Astrocyte (in vitro differentiated cells and primary cell): ENCODE results near the gene ITPR2. TPM values are rescaled to one million over a fixed set of nuclear protein-coding genes. Genes with fewer than 3 reads are reported as not detected.
A peak's percentile ranks its signal among the peaks of the same experiment; 100 is the strongest.

Experiments used
- DNase-seq: peaks from one replicate; pipeline ENCODE4 v3.0.0-alpha.2; 2010; ENCODE audit warnings: low read depth
- FAIRE-seq: peaks from 2 replicates; lab custom pipeline; 2011; peaks lifted over from hg19 to GRCh38; lab: Jason Lieb, UNC
- H2AFZ ChIP-seq: 2 replicates; pipeline ENCODE4 v1.6.0; 2012; ENCODE audit warnings: low read depth, low read length, inconsistent platforms
- H3K27ac ChIP-seq: 2 replicates; pipeline ENCODE4 v1.5.1; 2011; ENCODE audit warnings: low read depth, low read length, inconsistent platforms
- H3K27me3 ChIP-seq: 2 replicates; pipeline ENCODE4 v1.6.0; 2011; ENCODE audit warnings: low read length, inconsistent platforms; ENCODE audit not compliant: insufficient read depth
- H3K36me3 ChIP-seq: 2 replicates; pipeline ENCODE4 v1.5.1; 2011; ENCODE audit warnings: low read length, inconsistent platforms; ENCODE audit not compliant: insufficient read depth
- H3K4me1 ChIP-seq: 2 replicates; pipeline ENCODE4 v1.5.1; 2011; ENCODE audit warnings: low read length, inconsistent platforms; ENCODE audit not compliant: insufficient read depth
- H3K4me2 ChIP-seq: 2 replicates; pipeline ENCODE4 v1.6.0; 2012; ENCODE audit warnings: low read length, inconsistent platforms
- H3K4me3 ChIP-seq: 2 replicates; pipeline ENCODE4 v1.5.1; 2011; ENCODE audit warnings: low read depth, mild to moderate bottlenecking, low read length, inconsistent platforms; ENCODE audit not compliant: insufficient read depth
- H3K79me2 ChIP-seq: 2 replicates; pipeline ENCODE4 v1.6.0; 2012; ENCODE audit warnings: mild to moderate bottlenecking, low read length, inconsistent platforms; ENCODE audit not compliant: insufficient read depth
- H3K9ac ChIP-seq: 2 replicates; pipeline ENCODE4 v1.6.0; 2012; ENCODE audit warnings: mild to moderate bottlenecking, low read length, inconsistent platforms
- H3K9me3 ChIP-seq: 2 replicates; pipeline ENCODE4 v1.5.1; 2012; ENCODE audit warnings: low read depth, mild to moderate bottlenecking, low read length, inconsistent platforms; ENCODE audit not compliant: insufficient read depth
- H4K20me1 ChIP-seq: 2 replicates; pipeline ENCODE4 v1.6.0; 2012; ENCODE audit warnings: low read length, inconsistent platforms; ENCODE audit not compliant: insufficient read depth
- H3K27ac Mint-ChIP-seq: one replicate; pipeline ENCODE4 v1.8.0; 2021; ENCODE audit warnings: mild to moderate bottlenecking, mixed read lengths; ENCODE audit not compliant: unreplicated experiment
- H3K27me3 Mint-ChIP-seq: one replicate; pipeline ENCODE4 v1.8.0; 2021; ENCODE audit warnings: low read depth, mixed read lengths; ENCODE audit not compliant: unreplicated experiment
- H3K36me3 Mint-ChIP-seq: one replicate; pipeline ENCODE4 v1.8.0; 2021; ENCODE audit warnings: low read depth, mixed read lengths; ENCODE audit not compliant: unreplicated experiment
- H3K4me1 Mint-ChIP-seq: one replicate; pipeline ENCODE4 v1.8.0; 2021; ENCODE audit warnings: low read depth, mixed read lengths; ENCODE audit not compliant: unreplicated experiment
- H3K4me3 Mint-ChIP-seq: one replicate; pipeline ENCODE4 v1.8.0; 2021; ENCODE audit warnings: mild to moderate bottlenecking, moderate library complexity, mixed read lengths; ENCODE audit not compliant: unreplicated experiment
- H3K9me3 Mint-ChIP-seq: one replicate; pipeline ENCODE4 v1.8.0; 2021; ENCODE audit warnings: mild to moderate bottlenecking, mixed read lengths; ENCODE audit not compliant: unreplicated experiment
- CTCF ChIP-seq: IDR thresholded peaks from 2 replicates; pipeline ENCODE4 v1.5.1; 2011; ENCODE audit warnings: low read depth, mild to moderate bottlenecking, inconsistent platforms, low read length, moderate library complexity; ENCODE audit not compliant: insufficient read depth
- EZH2 ChIP-seq: IDR thresholded peaks from 2 replicates; pipeline ENCODE4 v1.6.1; 2012; ENCODE audit warnings: mild to moderate bottlenecking, low read length, inconsistent platforms; ENCODE audit not compliant: insufficient read depth
- total RNA-seq: library from RNA; stranded (reverse); gene quantifications from 2 replicates; pipeline ENCODE4 v1.2.1, GENCODE V29; 2021

ITPR2 gene
- total RNA-seq, 1 donor from 2014 or later, result 24.4 TPM

GRCh38 chr12:26727482-26728204 is 105.4 kb downstream of the ITPR2 start:
- H3K36me3 Mint-ChIP-seq, result peaks cover 2% of the 10 kb centered on the region
- H3K9me3 Mint-ChIP-seq, result no peaks in the 10 kb centered on the region

DNA sequence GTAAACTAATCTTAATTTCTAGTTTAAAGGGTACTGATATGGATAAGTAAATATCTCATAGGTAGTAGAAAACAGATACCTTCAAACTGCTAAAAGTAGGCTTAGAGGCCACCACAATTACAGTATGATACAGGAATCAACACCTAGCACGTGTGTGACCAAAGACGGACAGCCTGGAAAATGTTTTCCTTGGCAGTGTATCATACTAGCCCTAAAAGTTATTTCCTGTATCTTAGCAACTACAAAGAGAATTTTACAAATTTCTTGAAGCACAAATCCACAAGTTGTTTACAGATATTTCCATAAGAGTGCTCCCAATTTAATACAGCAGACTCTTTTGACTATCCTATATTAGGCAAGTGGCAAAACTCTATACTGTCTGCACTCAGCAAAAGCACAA is 106.0 kb downstream of the ITPR2 start:
- Histone ChIP-seq H3K4me1 (peaks cover 9% of the 10 kb centered on the region), H3K9me3 (no peaks in the 10 kb centered on the region), H3K27ac (no peak overlapping the region), H3K79me2 (no peaks in the 10 kb centered on the region), H3K27me3 (no peaks in the 10 kb centered on the region), H3K36me3 (no peaks in the 10 kb centered on the region), H4K20me1 (no peaks in the 10 kb centered on the region), H3K4me2 (no peak overlapping the region), H2AFZ (no peak overlapping the region), H3K9ac (no peak overlapping the region), H3K4me3 (no peak overlapping the region)
- no peak overlapping the region for H3K4me3 Mint-ChIP-seq
- H3K27ac Mint-ChIP-seq, result no peak overlapping the region
- H3K36me3 Mint-ChIP-seq, result peaks cover 2% of the 10 kb centered on the region
- FAIRE-seq, result peak; percentile 41
- DNase-seq, result peak; percentile 23
- H3K27me3 Mint-ChIP-seq, result no peaks in the 10 kb centered on the region
- peaks cover 26% of the 10 kb centered on the region for H3K4me1 Mint-ChIP-seq
- no peaks in the 10 kb centered on the region for H3K9me3 Mint-ChIP-seq
- no peak for TF ChIP-seq CTCF
- TF ChIP-seq EZH2, result no peak

More at GRCh38 chr12:26727482-26728204, 105.4 kb downstream of the ITPR2 start:
- H3K27ac ChIP-seq, result no peak overlapping the region
- H3K79me2 ChIP-seq, result no peaks in the 10 kb centered on the region
- H3K4me1 ChIP-seq, result peaks cover 9% of the 10 kb centered on the region
- H3K36me3 ChIP-seq, result no peaks in the 10 kb centered on the region
- TF ChIP-seq CTCF (no peak), EZH2 (no peak)
- H3K27me3 Mint-ChIP-seq, result no peaks in the 10 kb centered on the region
- no peak for FAIRE-seq
- H3K9me3 ChIP-seq, result no peaks in the 10 kb centered on the region
- H3K27me3 ChIP-seq, result no peaks in the 10 kb centered on the region
- H3K27ac Mint-ChIP-seq, result no peak overlapping the region
- peaks cover 26% of the 10 kb centered on the region for H3K4me1 Mint-ChIP-seq
- no peaks in the 10 kb centered on the region for H4K20me1 ChIP-seq
- no peak for DNase-seq
- no peak overlapping the region for H2AFZ ChIP-seq
- no peak overlapping the region for H3K4me3 Mint-ChIP-seq
- H3K4me2 ChIP-seq, result no peak overlapping the region
- H3K4me3 ChIP-seq, result no peak overlapping the region
- H3K9ac ChIP-seq, result no peak overlapping the region

- H3K27me3 ChIP-seq, result no peaks in the 10 kb centered on the region
- H3K4me2 ChIP-seq, result no peak overlapping the region
- H3K36me3 ChIP-seq, result no peaks in the 10 kb centered on the region
- H3K27ac ChIP-seq, result no peak overlapping the region
- no peak overlapping the region for H2AFZ ChIP-seq
- H4K20me1 ChIP-seq, result no peaks in the 10 kb centered on the region
- no peak for FAIRE-seq
- no peaks in the 10 kb centered on the region for H3K27me3 Mint-ChIP-seq
- H3K27ac Mint-ChIP-seq, result no peak overlapping the region
- peaks cover 9% of the 10 kb centered on the region for H3K4me1 ChIP-seq
- H3K4me1 Mint-ChIP-seq, result peaks cover 26% of the 10 kb centered on the region
- TF ChIP-seq EZH2, result no peak
- no peak for TF ChIP-seq CTCF
- DNase-seq, result no peak
- no peaks in the 10 kb centered on the region for H3K79me2 ChIP-seq
- no peaks in the 10 kb centered on the region for H3K9me3 Mint-ChIP-seq
- no peaks in the 10 kb centered on the region for H3K36me3 Mint-ChIP-seq
- H3K4me3 ChIP-seq, result no peak overlapping the region
- no peak overlapping the region for H3K4me3 Mint-ChIP-seq
- no peak overlapping the region for H3K9ac ChIP-seq
- no peaks in the 10 kb centered on the region for H3K9me3 ChIP-seq
Observed at GRCh38 chr12:26725276-26725916, 107.6 kb downstream of the ITPR2 start.
